ENCODE measurements around the gene MBLAC2. TPM values are rescaled to one million over a fixed set of nuclear protein-coding genes. Genes with fewer than 3 reads are reported as not detected.

Gene MBLAC2
- total RNA-seq, 8 experiments from 2014 or later = 6.6 to 14.5 (median 10.3) TPM

GRCh38 chr5:90437663-90438062 is 36.9 kb downstream of the MBLAC2 start:
- no peak overlapping the region for H3K27ac ChIP-seq
- H3K4me1 ChIP-seq (replicated peaks in 1 of 2) = no peaks in the 10 kb centered on the region
- in situ Hi-C loops (cut with MboI; ENCODE audit: low pct_unique_long_range_greater_than_20kb in 2 of 9, low sequenced_read_pairs in 9 of 9, unreplicated experiment in 9 of 9) = loop anchor here in 3 of 9 experiments (25.0 kb wide), 1 partner anchor 350 kb away; no protein-coding TSS in a partner anchor
- no peak overlapping the region for H3K4me3 ChIP-seq
- ATAC-seq (replicated peaks in 6 of 8) = no peak

- peak in 5 of 8 experiments; percentile 52 to 96 (median 86) for ATAC-seq (replicated peaks in 6 of 8)
- Histone ChIP-seq H3K4me3 (no peak overlapping the region), H3K27ac (no peak overlapping the region), H3K4me1 (replicated peaks in 1 of 2) (no peaks in the 10 kb centered on the region)
- in situ Hi-C loops (cut with MboI; ENCODE audit: low pct_unique_long_range_greater_than_20kb in 2 of 9, low sequenced_read_pairs in 9 of 9, unreplicated experiment in 9 of 9) = loop anchor here in 3 of 9 experiments (25.0 kb wide), 1 partner anchor 353 kb away; no protein-coding TSS in a partner anchor
- 0 to 100% (median 71%) methylated on average over 1 to 5 of the region's 5 CpGs for WGBS, 10 experiments
Measured at GRCh38 chr5:90434116-90434714, 40.4 kb downstream of the MBLAC2 start.

GRCh38 chr5:90424245-90424644 is 50.3 kb downstream of the MBLAC2 start:
- 0 to 100% (median 63%) methylated on average over 1 of the region's 1 CpG; no CpG with 5 or more reads in 4 of the 10 experiments for WGBS, 10 experiments
- H3K27ac ChIP-seq = no peak overlapping the region
- H3K4me3 ChIP-seq = no peak overlapping the region
- no peaks in the 10 kb centered on the region for H3K4me1 ChIP-seq (replicated peaks in 1 of 2)
- in situ Hi-C loops (cut with MboI; ENCODE audit: low pct_unique_long_range_greater_than_20kb in 2 of 9, low sequenced_read_pairs in 9 of 9, unreplicated experiment in 9 of 9) = no loop called here
- ATAC-seq (replicated peaks in 6 of 8) = no peak

GRCh38 chr5:90421136-90421535 is 53.4 kb downstream of the MBLAC2 start:
- in situ Hi-C loops (cut with MboI; ENCODE audit: low pct_unique_long_range_greater_than_20kb in 2 of 9, low sequenced_read_pairs in 9 of 9, unreplicated experiment in 9 of 9) = no loop called here
- H3K4me1 ChIP-seq (replicated peaks in 1 of 2) = no peaks in the 10 kb centered on the region
- ATAC-seq (replicated peaks in 6 of 8) = peak in 4 of 8 experiments; percentile 25 to 64 (median 44)
- no peak overlapping the region for H3K4me3 ChIP-seq
- WGBS, 10 experiments = 25 to 100% (median 54%) methylated on average over 1 to 3 of the region's 4 CpGs; no CpG with 5 or more reads in 1 of the 10 experiments
- no peak overlapping the region for H3K27ac ChIP-seq

- Histone ChIP-seq H3K4me3 (no peak overlapping the region), H3K27ac (no peak overlapping the region), H3K4me1 (replicated peaks in 1 of 2) (no peaks in the 10 kb centered on the region)
- ATAC-seq (replicated peaks in 6 of 8) = no peak
- WGBS, 10 experiments = 0 to 100% (median 85%) methylated on average over 1 of the region's 1 CpG
- in situ Hi-C loops (cut with MboI; ENCODE audit: low pct_unique_long_range_greater_than_20kb in 2 of 9, low sequenced_read_pairs in 9 of 9, unreplicated experiment in 9 of 9) = no loop called here
Measured at GRCh38 chr5:90418214-90418613, 56.4 kb downstream of the MBLAC2 start.

GRCh38 chr5:90410178-90410762 is 64.3 kb downstream of the MBLAC2 start:
- WGBS, 10 experiments = 0 to 5% (median 1%) methylated on average over 2 to 10 of the region's 10 CpGs
- Histone ChIP-seq H3K4me3 (peak overlapping the region; percentile 56 to 98 (median 63)), H3K27ac (peak overlapping the region; percentile 89 to 92), H3K4me1 (replicated peaks in 1 of 2) (peaks cover 7 to 16% of the 10 kb centered on the region in 2 donors)
- in situ Hi-C loops (cut with MboI; ENCODE audit: low pct_unique_long_range_greater_than_20kb in 2 of 9, low sequenced_read_pairs in 9 of 9, unreplicated experiment in 9 of 9) = no loop called here
- ATAC-seq (replicated peaks in 6 of 8) = no peak

- 0 to 3% (median 0%) methylated on average over 1 to 15 of the region's 51 CpGs; no CpG with 5 or more reads in 2 of the 10 experiments for WGBS, 10 experiments
- in situ Hi-C loops (cut with MboI; ENCODE audit: low pct_unique_long_range_greater_than_20kb in 2 of 9, low sequenced_read_pairs in 9 of 9, unreplicated experiment in 9 of 9) = no loop called here
- peaks cover 7 to 16% of the 10 kb centered on the region in 2 donors for H3K4me1 ChIP-seq (replicated peaks in 1 of 2)
- peak within 1 kb of the TSS; percentile 98 to 99 for H3K27ac ChIP-seq
- ATAC-seq (replicated peaks in 6 of 8) = peak; percentile 94 to 97 (median 96)
- H3K4me3 ChIP-seq = peak within 1 kb of the TSS; percentile 62 to 98 (median 95)
Measured at GRCh38 chr5:90409318-90410177, 65.0 kb downstream of the MBLAC2 start, which contains the start of gene CETN3. TSS of gene CETN3 (minus strand) at chr5:90409756. CDS start at chr5:90409661, 95 bp downstream.

GRCh38 chr5:90408571-90409317 is 65.8 kb downstream of the MBLAC2 start:
- in situ Hi-C loops (cut with MboI; ENCODE audit: low pct_unique_long_range_greater_than_20kb in 2 of 9, low sequenced_read_pairs in 9 of 9, unreplicated experiment in 9 of 9) = no loop called here
- Histone ChIP-seq H3K4me1 (replicated peaks in 1 of 2) (peaks cover 7 to 16% of the 10 kb centered on the region in 2 donors), H3K4me3 (peak overlapping the region; percentile 62 to 98 (median 95)), H3K27ac (peak overlapping the region; percentile 98 to 99)
- ATAC-seq (replicated peaks in 6 of 8) = peak in 1 of 8 experiments; percentile 1
- 2 to 50% (median 7%) methylated on average over 2 to 14 of the region's 14 CpGs for WGBS, 10 experiments

Other genes with a start within 250 kb of the MBLAC2 start
- 10 to 100 TPM; 34.6 to 49.8 (median 38.1) TPM for gene CETN3, start 65.0 kb downstream of the MBLAC2 start, total RNA-seq
- gene POLR3G, start 93 bp upstream of the MBLAC2 start, total RNA-seq = 10 to 100 TPM in 2 of 8 experiments, 1 to 10 TPM in 6; 2.0 to 19.8 (median 3.2) TPM
- gene LYSMD3, start 54.8 kb upstream of the MBLAC2 start, total RNA-seq = 10 to 100 TPM in 6 of 8 experiments, 1 to 10 TPM in 2; 8.0 to 20.3 (median 12.6) TPM
- gene ADGRV1, start 84.0 kb upstream of the MBLAC2 start, total RNA-seq = 10 to 100 TPM in 5 of 8 experiments, 1 to 10 TPM in 1, under 1 TPM in 2; 0.87 to 92.4 (median 44.9) TPM